ENCODE results near the gene SFRP4. TPM values are rescaled to one million over a fixed set of nuclear protein-coding genes. Genes with fewer than 3 reads are reported as not detected.

The SFRP4 gene
- polyA plus RNA-seq, 1 of the 3 experiments (the other 2 are of a cell fraction): not detected

- TF ChIP-seq TEAD4 (IDR thresholded peaks at IDR 0.05; ENCODE audit: borderline replicate concordance, insufficient read depth) (no peak), ELF1 (IDR thresholded peaks at IDR 0.05) (no peak), USF1 (IDR thresholded peaks at IDR 0.05; ENCODE audit: borderline replicate concordance, low read depth) (no peak), YY1 (IDR thresholded peaks at IDR 0.05; ENCODE audit: low read depth) (no peak), CHD2 (IDR thresholded peaks at IDR 0.05; ENCODE audit: low read length, partially characterized antibody) (no peak), EZH2phosphoT487 (IDR thresholded peaks at IDR 0.05; ENCODE audit: borderline replicate concordance, low read depth) (no peak), SIN3A (IDR thresholded peaks at IDR 0.05; ENCODE audit: borderline replicate concordance, low read depth, low read length) (no peak), TAF1 (IDR thresholded peaks at IDR 0.05; ENCODE audit: borderline replicate concordance, low read depth, low read length) (no peak), ZBTB33 (IDR thresholded peaks at IDR 0.05; ENCODE audit: borderline replicate concordance, low read depth) (no peak), FOSL2 (IDR thresholded peaks at IDR 0.05; ENCODE audit: borderline replicate concordance, low read depth) (no peak), EP300 (IDR thresholded peaks at IDR 0.05; ENCODE audit: borderline replicate concordance in 1 of 2, low read depth in 1 of 2, low read length in 1 of 2) (peak in 1 of 2 experiments; percentile 25; a peak in 1 of 4 replicates), POLR2AphosphoS5 (IDR thresholded peaks at IDR 0.05; ENCODE audit: low read depth, low read length) (no peak), CTCF (IDR thresholded peaks at IDR 0.05) (peak; percentile 40), SMC3 (IDR thresholded peaks at IDR 0.05; ENCODE audit: low read depth, low read length) (peak; percentile 32; the same call in 1 of the 2 replicates), MEF2A (IDR thresholded peaks at IDR 0.05; ENCODE audit: borderline replicate concordance, low read depth) (no peak), GABPA (IDR thresholded peaks at IDR 0.05; ENCODE audit: low read depth) (no peak), RCOR1 (IDR thresholded peaks at IDR 0.05; ENCODE audit: low read length) (peak; percentile 32; the same call in 1 of the 2 replicates)
Measured at GRCh38 chr7:37920849-37921805, 4.5 kb upstream of the SFRP4 start (continued).

Measured in SK-N-SH (cell line).